IMR-90 (cell line): ENCODE data around the gene CCL4. TPM values are rescaled to one million over a fixed set of nuclear protein-coding genes. Genes with fewer than 3 reads are reported as not detected.

Experiments used
- ATAC-seq: fragments of 200-7000 bp; cut with Tn5 transposase; 2 replicates; pipeline ENCODE4 v1.9.1; 2020; ENCODE audit warnings: low read depth, mild to moderate bottlenecking, moderate library complexity
- BruUV-seq: library from RNA; stranded (reverse); fragments of 400-500 nt; replicated peaks from 2 replicates; lab custom pipeline; 2021; lab: Mats Ljungman, UMichigan
- CTCF ChIA-PET: fragments of 300-600 bp; formaldehyde crosslinking; extraction: SDS; loops from one replicate; lab custom pipeline; 2021; ENCODE audit warnings: antibody characterized with exemption; lab: Yijun Ruan, JAX
- POLR2A ChIA-PET: fragments of 300-600 bp; sonication (Branson Sonifier 250); formaldehyde crosslinking; loops from one replicate; lab custom pipeline; 2022; ENCODE audit warnings: antibody characterized with exemption; ENCODE audit not compliant: unreplicated experiment; lab: Charles Lee
- DNase-seq: peaks from one replicate; pipeline ENCODE4 v3.0.0; 2013
- H2AFZ ChIP-seq: replicated peaks from 2 replicates; pipeline ENCODE3; 2013; ENCODE audit warnings: low read length, mild to moderate bottlenecking; ENCODE audit not compliant: poor library complexity
- H2AK5ac ChIP-seq: 2 replicates; pipeline ENCODE4 v1.6.1; 2013; ENCODE audit warnings: low read depth, low read length, inconsistent platforms
- H2AK9ac ChIP-seq: replicated peaks from 2 replicates; pipeline ENCODE3; 2013; ENCODE audit warnings: mild to moderate bottlenecking, low read depth, low read length, moderate library complexity; ENCODE audit not compliant: poor library complexity
- H2BK120ac ChIP-seq: 2 replicates; pipeline ENCODE4 v1.6.1; 2013; ENCODE audit warnings: low read depth, low read length, inconsistent platforms
- H2BK15ac ChIP-seq: 3 replicates; pipeline ENCODE4 v1.6.1; 2013; ENCODE audit warnings: low read depth, low read length, inconsistent platforms
- H2BK20ac ChIP-seq: 2 replicates; pipeline ENCODE4 v1.6.1; 2013; ENCODE audit warnings: low read depth, mild to moderate bottlenecking, inconsistent platforms, low read length, moderate library complexity
- H2BK5ac ChIP-seq: 2 replicates; pipeline ENCODE4 v1.6.1; 2013; ENCODE audit warnings: mild to moderate bottlenecking, low read depth, low read length, inconsistent platforms; ENCODE audit not compliant: poor library complexity, severe bottlenecking
- H3K14ac ChIP-seq: replicated peaks from 2 replicates; pipeline ENCODE4 v1.6.1; 2013; ENCODE audit warnings: low read depth, low read length, inconsistent platforms
- H3K18ac ChIP-seq: 2 replicates; pipeline ENCODE4 v1.6.1; 2013; ENCODE audit warnings: low read depth, low read length, control low read depth
- H3K23ac ChIP-seq: 2 replicates; pipeline ENCODE4 v1.6.1; 2013; ENCODE audit warnings: low read depth, low read length, inconsistent platforms
- H3K27ac ChIP-seq: 2 replicates; pipeline ENCODE4 v1.5.1; 2013; ENCODE audit warnings: mild to moderate bottlenecking, control low read depth, low read length; ENCODE audit not compliant: insufficient read depth
- H3K27me3 ChIP-seq: 2 replicates; pipeline ENCODE4 v1.6.1; 2013; ENCODE audit warnings: low read length; ENCODE audit not compliant: control insufficient read depth, insufficient read depth
- H3K36me3 ChIP-seq: 2 replicates; pipeline ENCODE4 v1.6.1; 2013; ENCODE audit warnings: low read length, mixed read lengths; ENCODE audit not compliant: control insufficient read depth, insufficient read depth
- H3K4ac ChIP-seq: 2 replicates; pipeline ENCODE4 v1.6.1; 2013; ENCODE audit warnings: low read depth, low read length, inconsistent platforms
- H3K4me1 ChIP-seq: 2 replicates; pipeline ENCODE4 v1.6.1; 2013; ENCODE audit warnings: low read length, mixed read lengths; ENCODE audit not compliant: control insufficient read depth, insufficient read depth
- H3K4me2 ChIP-seq: 2 replicates; pipeline ENCODE4 v1.6.1; 2013; ENCODE audit warnings: low read depth, mild to moderate bottlenecking, control low read depth, low read length, moderate library complexity
- H3K4me3 ChIP-seq: 2 replicates; pipeline ENCODE4 v1.5.1; 2013; ENCODE audit warnings: low read depth, mild to moderate bottlenecking, control low read depth, low read length, moderate library complexity; ENCODE audit not compliant: insufficient read depth
- H3K56ac ChIP-seq: 2 replicates; pipeline ENCODE4 v1.6.1; 2013; ENCODE audit warnings: low read length, inconsistent platforms; ENCODE audit not compliant: insufficient read depth; ENCODE audit errors: extremely low read depth
- H3K79me1 ChIP-seq, 2 experiments: 2 replicates each; pipeline ENCODE4 v1.6.1; 2013; ENCODE audit warnings: low read length in 2 of 2, inconsistent platforms in 1 of 2, low read depth in 1 of 2
- H3K9ac ChIP-seq: 2 replicates; pipeline ENCODE4 v1.6.1; 2013; ENCODE audit warnings: low read depth, low read length, control low read depth
- H3K9me1 ChIP-seq: 2 replicates; pipeline ENCODE4 v1.6.1; 2013; ENCODE audit warnings: low read length, inconsistent platforms; ENCODE audit not compliant: insufficient read depth
- H3K9me3 ChIP-seq: 2 replicates; pipeline ENCODE4 v1.6.1; 2013; ENCODE audit warnings: low read length; ENCODE audit not compliant: control insufficient read depth, insufficient read depth
- H4K20me1 ChIP-seq: 2 replicates; pipeline ENCODE4 v1.6.1; 2013; ENCODE audit warnings: low read length, inconsistent platforms; ENCODE audit not compliant: insufficient read depth
- H4K5ac ChIP-seq: 2 replicates; pipeline ENCODE4 v1.6.1; 2013; ENCODE audit warnings: mild to moderate bottlenecking, low read depth, low read length, control low read depth
- H4K8ac ChIP-seq, 2 experiments: 2 replicates each; pipeline ENCODE4 v1.6.1; 2013; ENCODE audit warnings: low read depth in 2 of 2, low read length in 2 of 2, control low read depth in 1 of 2, inconsistent platforms in 1 of 2
- H4K91ac ChIP-seq: 2 replicates; pipeline ENCODE4 v1.6.1; 2013; ENCODE audit warnings: low read depth, low read length, inconsistent platforms; ENCODE audit not compliant: insufficient read depth
- BHLHE40 ChIP-seq: fragments of 150-350 bp; IDR thresholded peaks from 2 replicates; pipeline ENCODE4 v1.6.1; 2016; ENCODE audit warnings: mild to moderate bottlenecking, low read depth, low read length
- FOS ChIP-seq: fragments of 150-350 bp; IDR thresholded peaks from 2 replicates; pipeline ENCODE4 v1.6.1; 2016; ENCODE audit warnings: low read depth, low read length
- MAFK ChIP-seq: IDR thresholded peaks from 2 replicates; pipeline ENCODE4 v1.6.1; 2012; ENCODE audit warnings: low read depth, low read length, improper control_type of control experiment
- MAZ ChIP-seq: IDR thresholded peaks from 2 replicates; pipeline ENCODE4 v1.6.1; 2012; ENCODE audit warnings: low read depth, mild to moderate bottlenecking, low read length, improper control_type of control experiment, moderate library complexity, borderline replicate concordance
- NFE2L2 ChIP-seq: fragments of 150-350 bp; IDR thresholded peaks from 2 replicates; pipeline ENCODE4 v1.6.1; 2016; ENCODE audit warnings: low read depth, mild to moderate bottlenecking, low read length
- RFX5 ChIP-seq: IDR thresholded peaks from 2 replicates; pipeline ENCODE4 v1.8.0; 2012; ENCODE audit warnings: low read depth, mild to moderate bottlenecking, low read length, moderate library complexity
- WGBS, 2 experiments: methylation state at CpG; one replicate each; pipeline versions ENCODE4 v1.1.5 to v1.1.7; 2013; ENCODE audit warnings: missing lambda C conversion rate in 2 of 2; ENCODE audit not compliant: insufficient read length in 1 of 2; ENCODE audit errors: extremely low coverage in 2 of 2; 5-methylcytosine and 5-hydroxymethylcytosine counted together
- dilution Hi-C: fragments of 300-500 bp; cut with HindIII; formaldehyde crosslinking; loops from one replicate; pipeline ENCODE4 v1.14.3; 2018; ENCODE audit warnings: low sequenced_read_pairs; ENCODE audit not compliant: unreplicated experiment
- in situ Hi-C: fragments of 300-500 bp; cut with MboI; formaldehyde crosslinking; loops from 3 replicates; pipeline ENCODE4 v1.14.3; 2019; ENCODE audit warnings: low sequenced_read_pairs, inconsistent platforms, mixed read lengths
- intact Hi-C: fragments of 100-400 bp; cut with micrococcal nuclease; formaldehyde crosslinking; loops from 2 replicates; pipeline ENCODE4 v1.10.0; 2022
- polyA plus RNA-seq, 3 experiments: library from polyadenylated mRNA; depleted of rRNA; stranded (reverse); fragments of >200 nt; gene quantifications; 2 replicates each; pipeline ENCODE4 v1.2.3, GENCODE V29; 2012; ENCODE audit warnings: low replicate concordance in 1 of 3
- total RNA-seq: library from RNA; depleted of rRNA; stranded (reverse); fragments of >200 nt; gene quantifications from 2 replicates; pipeline ENCODE4 v1.2.3, GENCODE V29; 2012
- TF ChIP-seq, protein P1 (sequence below): fragments of 150-350 bp; IDR thresholded peaks from 2 replicates; pipeline ENCODE4 v1.6.1; 2017; ENCODE audit warnings: mild to moderate bottlenecking, antibody characterized with exemption, low read length, low read depth
- TF ChIP-seq, protein P2 (sequence below): fragments of 150-350 bp; IDR thresholded peaks from 2 replicates; pipeline ENCODE4 v1.6.1; 2016; ENCODE audit warnings: low read depth, mild to moderate bottlenecking, low read length, moderate library complexity, borderline replicate concordance
- TF ChIP-seq, protein P3 (sequence below): conservative IDR thresholded peaks from 2 replicates; pipeline ENCODE4 v1.5.1; 2012; ENCODE audit warnings: mild to moderate bottlenecking, low read depth, low read length, improper control_type of control experiment

Gene CCL4
- total and polyA plus RNA-seq, 2 of the 4 experiments (the other 2 are of a cell fraction): not detected

DNA sequence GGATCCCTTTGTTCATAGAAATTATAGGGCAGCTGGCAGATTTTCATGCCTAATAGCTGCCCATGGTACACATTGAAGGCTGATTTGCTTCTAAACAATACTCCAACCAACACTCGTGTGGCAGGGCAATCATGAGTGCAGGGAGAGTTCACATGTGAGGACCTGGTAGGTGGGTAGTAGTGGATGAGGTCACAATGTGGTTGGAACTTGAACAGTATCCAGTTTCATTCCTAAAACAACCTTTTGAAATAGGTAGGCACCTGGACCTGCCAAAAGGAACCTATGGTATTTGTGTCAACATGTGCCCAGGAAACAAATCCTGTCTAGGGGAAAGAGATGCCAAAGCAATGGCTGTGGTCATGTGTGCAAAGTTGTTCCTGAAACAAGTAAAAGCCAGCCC, 32.8 kb downstream of the CCL4 start:
- H3K14ac ChIP-seq: no peak overlapping the region
- no peak overlapping the region for H4K8ac ChIP-seq
- POLR2A ChIA-PET: no interaction called here
- no peak overlapping the region for H3K27ac ChIP-seq
- no peak overlapping the region for H2BK120ac ChIP-seq
- no peaks in the 10 kb centered on the region for H3K36me3 ChIP-seq
- no peak overlapping the region for H4K91ac ChIP-seq
- TF ChIP-seq, protein P1, sequence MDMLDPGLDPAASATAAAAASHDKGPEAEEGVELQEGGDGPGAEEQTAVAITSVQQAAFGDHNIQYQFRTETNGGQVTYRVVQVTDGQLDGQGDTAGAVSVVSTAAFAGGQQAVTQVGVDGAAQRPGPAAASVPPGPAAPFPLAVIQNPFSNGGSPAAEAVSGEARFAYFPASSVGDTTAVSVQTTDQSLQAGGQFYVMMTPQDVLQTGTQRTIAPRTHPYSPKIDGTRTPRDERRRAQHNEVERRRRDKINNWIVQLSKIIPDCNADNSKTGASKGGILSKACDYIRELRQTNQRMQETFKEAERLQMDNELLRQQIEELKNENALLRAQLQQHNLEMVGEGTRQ: no peak
- TF ChIP-seq MAZ (no peak), RFX5 (no peak), FOS (no peak), BHLHE40 (no peak), NFE2L2 (no peak), MAFK (no peak)
- TF ChIP-seq, protein P2, sequence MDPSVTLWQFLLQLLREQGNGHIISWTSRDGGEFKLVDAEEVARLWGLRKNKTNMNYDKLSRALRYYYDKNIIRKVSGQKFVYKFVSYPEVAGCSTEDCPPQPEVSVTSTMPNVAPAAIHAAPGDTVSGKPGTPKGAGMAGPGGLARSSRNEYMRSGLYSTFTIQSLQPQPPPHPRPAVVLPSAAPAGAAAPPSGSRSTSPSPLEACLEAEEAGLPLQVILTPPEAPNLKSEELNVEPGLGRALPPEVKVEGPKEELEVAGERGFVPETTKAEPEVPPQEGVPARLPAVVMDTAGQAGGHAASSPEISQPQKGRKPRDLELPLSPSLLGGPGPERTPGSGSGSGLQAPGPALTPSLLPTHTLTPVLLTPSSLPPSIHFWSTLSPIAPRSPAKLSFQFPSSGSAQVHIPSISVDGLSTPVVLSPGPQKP: no peak
- TF ChIP-seq, protein P3, sequence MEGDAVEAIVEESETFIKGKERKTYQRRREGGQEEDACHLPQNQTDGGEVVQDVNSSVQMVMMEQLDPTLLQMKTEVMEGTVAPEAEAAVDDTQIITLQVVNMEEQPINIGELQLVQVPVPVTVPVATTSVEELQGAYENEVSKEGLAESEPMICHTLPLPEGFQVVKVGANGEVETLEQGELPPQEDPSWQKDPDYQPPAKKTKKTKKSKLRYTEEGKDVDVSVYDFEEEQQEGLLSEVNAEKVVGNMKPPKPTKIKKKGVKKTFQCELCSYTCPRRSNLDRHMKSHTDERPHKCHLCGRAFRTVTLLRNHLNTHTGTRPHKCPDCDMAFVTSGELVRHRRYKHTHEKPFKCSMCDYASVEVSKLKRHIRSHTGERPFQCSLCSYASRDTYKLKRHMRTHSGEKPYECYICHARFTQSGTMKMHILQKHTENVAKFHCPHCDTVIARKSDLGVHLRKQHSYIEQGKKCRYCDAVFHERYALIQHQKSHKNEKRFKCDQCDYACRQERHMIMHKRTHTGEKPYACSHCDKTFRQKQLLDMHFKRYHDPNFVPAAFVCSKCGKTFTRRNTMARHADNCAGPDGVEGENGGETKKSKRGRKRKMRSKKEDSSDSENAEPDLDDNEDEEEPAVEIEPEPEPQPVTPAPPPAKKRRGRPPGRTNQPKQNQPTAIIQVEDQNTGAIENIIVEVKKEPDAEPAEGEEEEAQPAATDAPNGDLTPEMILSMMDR: no peak
- H3K4me2 ChIP-seq: no peak overlapping the region
- H2AFZ ChIP-seq: no peak overlapping the region
- H3K18ac ChIP-seq: no peak overlapping the region
- intact Hi-C loops: no loop called here
- BruUV-seq: no TSS peak
- no peak overlapping the region for H3K9ac ChIP-seq
- no peaks in the 10 kb centered on the region for H3K9me1 ChIP-seq
- no peak overlapping the region for H3K56ac ChIP-seq
- H2BK20ac ChIP-seq: no peak overlapping the region
- H4K5ac ChIP-seq: no peak overlapping the region
- in situ Hi-C loops: loop anchor here (5.0 kb wide), 1 partner anchor 61 kb away; the partner anchor contains the start of genes CCL3L1 and CCL3L3
- no peak overlapping the region for H2BK5ac ChIP-seq
- no peaks in the 10 kb centered on the region for H3K4me1 ChIP-seq
- no peaks in the 10 kb centered on the region for H3K9me3 ChIP-seq
- no peak overlapping the region for H3K4me3 ChIP-seq
- no peak overlapping the region for H2AK9ac ChIP-seq
- no CpG with 5 or more reads among the region's 1 CpG for whole genome bisulfite sequencing, 2 experiments
- dilution Hi-C loops: no loop called here
- H3K79me1 ChIP-seq: no peaks in the 10 kb centered on the region
- H4K20me1 ChIP-seq: no peaks in the 10 kb centered on the region
- no peak overlapping the region for H3K4ac ChIP-seq
- CTCF ChIA-PET: interaction anchor here (1.4 kb wide), 1 partner anchor 9 kb away, joined by 5 read pairs; no protein-coding TSS in a partner anchor
- no peak for DNase-seq
- H3K27me3 ChIP-seq: no peaks in the 10 kb centered on the region
- no peak overlapping the region for H2BK15ac ChIP-seq
- H2AK5ac ChIP-seq: no peak overlapping the region
- no peak overlapping the region for H3K23ac ChIP-seq
- ATAC-seq: no peak
